ENCODE measurements around the gene CBARP. TPM values are rescaled to one million over a fixed set of nuclear protein-coding genes. Genes with fewer than 3 reads are reported as not detected.
A peak's percentile ranks its signal among the peaks of the same experiment; 100 is the strongest.

Gene CBARP
- total and polyA plus RNA-seq, 9 of the 15 experiments (the other 6 are each of a cell fraction or from before 2014, with no cell fraction given): 0.03 to 8.9 (median 1.2) TPM; not detected in 1

GRCh38 chr19:1248139-1248785 is 10.5 kb upstream of the CBARP start, which contains the start of gene MIDN (continued):
- TF ChIP-seq ZBTB40 (IDR thresholded peaks at IDR 0.05) (peak; percentile 64), ZBTB40 (CRISPR knock-in tag; IDR thresholded peaks at IDR 0.05) (no peak), HDAC2 (IDR thresholded peaks at IDR 0.05) (0 out of 2 replicates have a peak, but pooled peaks have one; percentile 8), MYC (IDR thresholded peaks at IDR 0.05; ENCODE audit: low read depth, low read length) (peak; percentile 14; the same call in 1 of the 2 replicates), MYC (CRISPR knock-in tag; IDR thresholded peaks at IDR 0.05; ENCODE audit: borderline replicate concordance, low read depth) (no peak), REST (IDR thresholded peaks at IDR 0.05; ENCODE audit: borderline replicate concordance) (no peak), REST (CRISPR knock-in tag; IDR thresholded peaks at IDR 0.05; ENCODE audit: low read depth) (peak; percentile 15; the same call in 1 of the 2 replicates), KLF16 (IDR thresholded peaks at IDR 0.05) (0 out of 2 replicates have a peak, but pooled peaks have one; percentile 19), MLX (CRISPR knock-in tag; conservative IDR thresholded peaks at IDR 0.05) (no peak)

All from K562 (cell line).